ENCODE measurements around the gene CYB561D1. TPM values are rescaled to one million over a fixed set of nuclear protein-coding genes. Genes with fewer than 3 reads are reported as not detected.

Gene CYB561D1
- polyA plus RNA-seq, 1 donor, result 7.2 TPM

- Histone ChIP-seq H3K27ac (ENCODE audit: low read length) (no peak overlapping the region), H3K27me3 (ENCODE audit: control insufficient read depth, insufficient read depth, low read length) (no peaks in the 10 kb centered on the region), H3K4me1 (ENCODE audit: control insufficient read depth, insufficient read depth, low read length) (no peaks in the 10 kb centered on the region), H3K36me3 (ENCODE audit: control insufficient read depth, insufficient read depth, low read length) (no peaks in the 10 kb centered on the region), H3K9me3 (ENCODE audit: control insufficient read depth, low read depth, low read length) (no peaks in the 10 kb centered on the region), H3K4me3 (ENCODE audit: low read length) (no peak overlapping the region)
- 0% methylated on average over 1 of the region's 9 CpGs for WGBS (ENCODE audit: insufficient coverage, low lambda C conversion rate)
- DNase-seq, result no peak
Observed at GRCh38 chr1:109538827-109539555, 45.1 kb downstream of the CYB561D1 start.

- no CpG with 5 or more reads among the region's 7 CpGs for WGBS (ENCODE audit: insufficient coverage, low lambda C conversion rate)
Observed at GRCh38 chr1:109539676-109540075, 45.8 kb downstream of the CYB561D1 start, which contains the start of gene GPR61. TSS of gene GPR61 (plus strand) at chr1:109539872. CDS start at chr1:109543023, 3,151 bp downstream.

GRCh38 chr1:109541102-109541501 lies 47.2 kb downstream of the CYB561D1 start:
- Histone ChIP-seq H3K4me1 (ENCODE audit: control insufficient read depth, insufficient read depth, low read length) (no peaks in the 10 kb centered on the region), H3K36me3 (ENCODE audit: control insufficient read depth, insufficient read depth, low read length) (no peaks in the 10 kb centered on the region), H3K9me3 (ENCODE audit: control insufficient read depth, low read depth, low read length) (no peaks in the 10 kb centered on the region), H3K4me3 (ENCODE audit: low read length) (no peak overlapping the region), H3K27ac (ENCODE audit: low read length) (no peak overlapping the region), H3K27me3 (ENCODE audit: control insufficient read depth, insufficient read depth, low read length) (no peaks in the 10 kb centered on the region)
- DNase-seq, result no peak
- WGBS (ENCODE audit: insufficient coverage, low lambda C conversion rate), result no CpG with 5 or more reads among the region's 3 CpGs

More at GRCh38 chr1:109539676-109540075, 45.8 kb downstream of the CYB561D1 start, which contains the start of gene GPR61:
- no peaks in the 10 kb centered on the region for H3K36me3 ChIP-seq (ENCODE audit: control insufficient read depth, insufficient read depth, low read length)
- no peak for DNase-seq
- H3K9me3 ChIP-seq (ENCODE audit: control insufficient read depth, low read depth, low read length), result no peaks in the 10 kb centered on the region
- H3K4me1 ChIP-seq (ENCODE audit: control insufficient read depth, insufficient read depth, low read length), result no peaks in the 10 kb centered on the region
- H3K27me3 ChIP-seq (ENCODE audit: control insufficient read depth, insufficient read depth, low read length), result no peaks in the 10 kb centered on the region
- no peak within 1 kb of the TSS for H3K27ac ChIP-seq (ENCODE audit: low read length)
- H3K4me3 ChIP-seq (ENCODE audit: low read length), result no peak within 1 kb of the TSS

DNA sequence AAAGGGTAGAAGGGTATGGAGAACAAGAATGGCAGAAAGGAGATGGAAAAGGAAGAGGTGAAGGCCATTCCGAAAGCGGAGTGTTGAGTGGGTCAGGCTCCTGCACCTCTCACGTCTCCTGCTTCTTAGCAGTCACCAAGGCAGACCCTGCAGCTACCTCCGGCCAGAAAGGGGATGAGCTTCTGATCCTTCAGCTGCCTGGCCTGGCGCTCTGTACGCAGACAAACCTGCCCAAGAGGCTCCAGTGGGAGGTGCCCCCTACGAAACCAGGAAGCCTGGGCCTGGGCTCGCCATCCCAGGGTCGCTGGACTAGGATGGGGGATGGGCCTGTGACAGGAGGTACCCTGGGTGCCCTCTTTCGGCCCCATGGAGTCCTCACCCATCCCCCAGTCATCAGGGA lies 48.8 kb downstream of the CYB561D1 start:
- H3K4me3 ChIP-seq (ENCODE audit: low read length), result no peak overlapping the region
- peaks cover 6% of the 10 kb centered on the region for H3K4me1 ChIP-seq (ENCODE audit: control insufficient read depth, insufficient read depth, low read length)
- H3K9me3 ChIP-seq (ENCODE audit: control insufficient read depth, low read depth, low read length), result no peaks in the 10 kb centered on the region
- no CpG with 5 or more reads among the region's 10 CpGs for WGBS (ENCODE audit: insufficient coverage, low lambda C conversion rate)
- no peaks in the 10 kb centered on the region for H3K27me3 ChIP-seq (ENCODE audit: control insufficient read depth, insufficient read depth, low read length)
- H3K36me3 ChIP-seq (ENCODE audit: control insufficient read depth, insufficient read depth, low read length), result no peaks in the 10 kb centered on the region
- no peak overlapping the region for H3K27ac ChIP-seq (ENCODE audit: low read length)
- no peak for DNase-seq

DNA sequence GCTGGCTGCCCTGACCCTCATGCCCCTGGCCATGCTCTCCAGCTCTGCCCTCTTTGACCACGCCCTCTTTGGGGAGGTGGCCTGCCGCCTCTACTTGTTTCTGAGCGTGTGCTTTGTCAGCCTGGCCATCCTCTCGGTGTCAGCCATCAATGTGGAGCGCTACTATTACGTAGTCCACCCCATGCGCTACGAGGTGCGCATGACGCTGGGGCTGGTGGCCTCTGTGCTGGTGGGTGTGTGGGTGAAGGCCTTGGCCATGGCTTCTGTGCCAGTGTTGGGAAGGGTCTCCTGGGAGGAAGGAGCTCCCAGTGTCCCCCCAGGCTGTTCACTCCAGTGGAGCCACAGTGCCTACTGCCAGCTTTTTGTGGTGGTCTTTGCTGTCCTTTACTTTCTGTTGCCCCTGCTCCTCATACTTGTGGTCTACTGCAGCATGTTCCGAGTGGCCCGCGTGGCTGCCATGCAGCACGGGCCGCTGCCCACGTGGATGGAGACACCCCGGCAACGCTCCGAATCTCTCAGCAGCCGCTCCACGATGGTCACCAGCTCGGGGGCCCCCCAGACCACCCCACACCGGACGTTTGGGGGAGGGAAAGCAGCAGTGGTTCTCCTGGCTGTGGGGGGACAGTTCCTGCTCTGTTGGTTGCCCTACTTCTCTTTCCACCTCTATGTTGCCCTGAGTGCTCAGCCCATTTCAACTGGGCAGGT lies 49.5 kb downstream of the CYB561D1 start:
- H3K27me3 ChIP-seq (ENCODE audit: control insufficient read depth, insufficient read depth, low read length), result no peaks in the 10 kb centered on the region
- no peaks in the 10 kb centered on the region for H3K36me3 ChIP-seq (ENCODE audit: control insufficient read depth, insufficient read depth, low read length)
- no peak overlapping the region for H3K27ac ChIP-seq (ENCODE audit: low read length)
- no CpG with 5 or more reads among the region's 24 CpGs for WGBS (ENCODE audit: insufficient coverage, low lambda C conversion rate)
- H3K9me3 ChIP-seq (ENCODE audit: control insufficient read depth, low read depth, low read length), result no peaks in the 10 kb centered on the region
- H3K4me3 ChIP-seq (ENCODE audit: low read length), result no peak overlapping the region
- DNase-seq, result no peak
- peaks cover 6% of the 10 kb centered on the region for H3K4me1 ChIP-seq (ENCODE audit: control insufficient read depth, insufficient read depth, low read length)

DNA sequence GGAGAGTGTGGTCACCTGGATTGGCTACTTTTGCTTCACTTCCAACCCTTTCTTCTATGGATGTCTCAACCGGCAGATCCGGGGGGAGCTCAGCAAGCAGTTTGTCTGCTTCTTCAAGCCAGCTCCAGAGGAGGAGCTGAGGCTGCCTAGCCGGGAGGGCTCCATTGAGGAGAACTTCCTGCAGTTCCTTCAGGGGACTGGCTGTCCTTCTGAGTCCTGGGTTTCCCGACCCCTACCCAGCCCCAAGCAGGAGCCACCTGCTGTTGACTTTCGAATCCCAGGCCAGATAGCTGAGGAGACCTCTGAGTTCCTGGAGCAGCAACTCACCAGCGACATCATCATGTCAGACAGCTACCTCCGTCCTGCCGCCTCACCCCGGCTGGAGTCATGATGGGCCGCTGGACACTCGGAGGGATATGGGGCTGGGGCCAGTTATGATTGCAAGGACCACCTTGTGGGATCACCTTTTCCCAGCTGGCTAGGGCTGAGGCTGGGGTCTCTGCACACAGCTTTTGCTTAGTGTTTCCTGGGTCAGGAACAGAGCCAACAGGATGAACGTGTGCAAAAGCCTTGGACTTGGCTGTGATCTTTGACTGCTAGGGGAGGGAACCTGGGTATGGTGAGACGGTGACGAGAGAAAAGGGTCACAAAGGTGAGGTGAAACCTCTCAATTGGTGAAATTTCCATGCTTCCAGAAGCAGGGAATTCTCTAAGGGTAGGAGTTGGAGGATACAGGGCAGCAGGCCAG lies 50.3 kb downstream of the CYB561D1 start:
- no CpG with 5 or more reads among the region's 14 CpGs for WGBS (ENCODE audit: insufficient coverage, low lambda C conversion rate)
- Histone ChIP-seq H3K9me3 (ENCODE audit: control insufficient read depth, low read depth, low read length) (no peaks in the 10 kb centered on the region), H3K4me1 (ENCODE audit: control insufficient read depth, insufficient read depth, low read length) (peaks cover 6% of the 10 kb centered on the region), H3K36me3 (ENCODE audit: control insufficient read depth, insufficient read depth, low read length) (no peaks in the 10 kb centered on the region), H3K4me3 (ENCODE audit: low read length) (no peak overlapping the region), H3K27ac (ENCODE audit: low read length) (no peak overlapping the region), H3K27me3 (ENCODE audit: control insufficient read depth, insufficient read depth, low read length) (no peaks in the 10 kb centered on the region)
- DNase-seq, result no peak

DNA sequence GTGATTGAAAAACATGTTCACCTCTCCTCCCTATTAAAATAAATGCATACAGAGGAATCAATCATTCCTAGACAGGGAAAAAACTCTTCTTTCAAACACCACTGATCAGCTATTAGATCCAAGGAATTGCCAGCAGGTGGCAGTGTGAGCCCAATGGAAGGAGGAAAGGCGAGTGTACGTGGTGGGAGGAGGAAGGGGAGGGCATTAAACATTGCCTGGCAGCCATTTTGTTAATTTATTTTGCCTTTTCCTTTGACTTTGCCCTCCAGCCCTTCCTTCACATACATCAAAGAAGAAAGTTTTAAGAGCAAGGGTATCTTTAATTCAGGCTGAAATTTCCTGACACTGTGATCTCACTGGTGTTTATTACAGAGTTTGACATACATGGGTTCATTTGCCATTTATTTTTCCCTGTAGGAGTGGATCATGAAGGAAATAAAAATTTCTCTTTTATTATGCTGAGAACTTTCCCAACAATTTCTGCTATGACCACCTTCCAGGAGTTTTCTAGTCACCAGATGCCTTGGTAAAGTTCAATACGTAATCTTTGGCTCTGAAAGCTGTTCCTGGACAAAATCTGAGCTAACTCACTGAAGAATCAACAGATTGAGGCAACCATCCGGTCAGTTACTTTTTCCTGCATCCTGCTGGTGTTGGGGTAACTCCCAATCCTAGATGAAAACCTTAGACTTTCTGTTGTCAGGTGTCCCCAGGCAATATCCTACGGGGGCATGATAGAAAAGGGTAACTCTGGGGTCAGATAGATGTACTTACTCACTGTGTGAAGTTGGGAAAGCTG lies 52.6 kb downstream of the CYB561D1 start:
- H3K36me3 ChIP-seq (ENCODE audit: control insufficient read depth, insufficient read depth, low read length), result no peaks in the 10 kb centered on the region
- no peaks in the 10 kb centered on the region for H3K9me3 ChIP-seq (ENCODE audit: control insufficient read depth, low read depth, low read length)
- peaks cover 6% of the 10 kb centered on the region for H3K4me1 ChIP-seq (ENCODE audit: control insufficient read depth, insufficient read depth, low read length)
- peak overlapping the region; percentile 95 for H3K27ac ChIP-seq (ENCODE audit: low read length)
- WGBS (ENCODE audit: insufficient coverage, low lambda C conversion rate), result no CpG with 5 or more reads among the region's 5 CpGs
- H3K4me3 ChIP-seq (ENCODE audit: low read length), result peak overlapping the region; percentile 95
- peak; percentile 87 to 88 for DNase-seq
- H3K27me3 ChIP-seq (ENCODE audit: control insufficient read depth, insufficient read depth, low read length), result no peaks in the 10 kb centered on the region

DNA sequence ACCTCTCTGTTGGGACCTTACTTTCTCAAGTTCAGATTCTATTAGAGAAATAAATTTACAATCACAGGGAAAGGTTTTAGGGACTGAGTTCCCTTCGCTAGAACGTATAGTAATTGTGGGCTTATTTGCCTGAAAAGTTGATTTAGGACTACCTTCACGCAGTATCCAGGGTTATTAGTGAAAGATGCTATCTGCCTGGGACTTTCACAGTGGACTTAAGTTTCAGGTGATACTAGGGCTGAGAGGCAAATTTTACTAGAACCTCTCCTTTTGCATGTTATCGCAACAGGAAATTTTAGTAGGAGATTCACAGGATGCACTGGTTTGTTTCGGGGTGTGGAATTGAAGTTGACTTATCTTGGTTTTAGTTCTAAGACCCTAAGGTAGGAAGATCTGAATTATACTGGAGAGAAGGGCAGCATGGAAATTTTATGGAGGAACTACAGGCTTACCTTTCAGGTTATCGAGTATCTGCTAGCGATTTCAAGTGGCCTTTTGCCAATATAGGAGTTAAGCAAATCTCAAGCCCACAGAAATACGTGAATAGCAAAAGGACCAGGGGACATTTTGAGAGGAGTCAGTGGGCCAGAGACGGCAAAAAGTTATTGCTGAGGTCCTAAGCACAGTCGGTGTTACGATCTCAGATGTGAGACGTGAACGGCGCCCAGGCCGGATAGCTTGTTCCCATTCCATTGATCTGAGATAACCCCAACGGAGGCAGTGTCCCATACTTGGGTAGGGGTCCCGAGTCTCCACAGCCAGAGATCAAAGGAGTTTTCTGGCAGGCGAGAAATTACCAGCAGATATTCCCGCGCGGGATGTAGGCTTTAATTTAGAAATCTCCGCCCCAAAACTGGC lies 53.8 kb downstream of the CYB561D1 start:
- WGBS (ENCODE audit: insufficient coverage, low lambda C conversion rate), result no CpG with 5 or more reads among the region's 22 CpGs
- DNase-seq, result peak in 1 of 2 donors; percentile 68
- Histone ChIP-seq H3K27me3 (ENCODE audit: control insufficient read depth, insufficient read depth, low read length) (no peaks in the 10 kb centered on the region), H3K4me3 (ENCODE audit: low read length) (peak overlapping the region; percentile 95), H3K27ac (ENCODE audit: low read length) (peak overlapping the region; percentile 95), H3K4me1 (ENCODE audit: control insufficient read depth, insufficient read depth, low read length) (peaks cover 6% of the 10 kb centered on the region), H3K36me3 (ENCODE audit: control insufficient read depth, insufficient read depth, low read length) (no peaks in the 10 kb centered on the region), H3K9me3 (ENCODE audit: control insufficient read depth, low read depth, low read length) (no peaks in the 10 kb centered on the region)
